ENCODE results near the gene PAX5.

The PAX5 gene

DNA sequence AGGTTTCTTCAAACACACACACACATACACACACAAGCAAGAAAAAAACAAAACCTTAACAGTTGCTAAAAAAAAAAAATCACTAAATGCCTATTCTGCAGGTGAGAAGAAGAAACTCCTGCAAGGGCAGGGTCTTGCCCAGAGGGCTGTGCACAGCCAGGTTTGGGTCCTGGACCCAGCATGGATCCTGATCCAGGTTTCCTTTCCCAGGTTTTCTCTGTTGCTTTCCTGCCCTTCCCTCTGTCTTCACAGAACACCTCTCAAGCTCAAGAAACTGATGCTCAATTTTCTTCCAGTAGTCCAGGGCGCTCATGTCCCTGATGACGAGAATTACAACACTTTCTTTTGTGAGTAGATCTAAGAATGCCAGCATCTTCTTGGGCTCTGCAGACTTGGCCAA lies 136.6 kb downstream of the PAX5 start:
- DNase-seq: no peak

DNA sequence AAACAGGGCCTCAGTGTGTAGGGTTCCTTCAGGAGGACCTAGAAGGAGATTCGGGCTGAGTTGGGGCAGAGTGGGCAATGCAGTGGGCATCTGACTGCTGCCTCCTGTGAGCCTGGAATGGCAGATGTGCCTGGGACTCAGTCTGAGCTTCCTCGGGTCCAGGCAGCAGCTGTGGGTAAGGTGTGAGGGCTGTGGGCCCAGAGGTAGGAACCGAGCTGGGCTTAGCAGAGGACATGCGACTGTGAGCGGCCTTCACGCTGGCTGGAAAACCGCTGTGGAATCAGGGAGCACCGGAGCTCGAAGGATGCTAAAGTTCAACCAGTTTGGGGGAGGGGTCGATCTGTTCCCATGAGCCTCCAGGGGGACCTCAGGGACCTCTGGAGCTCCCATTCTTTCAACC lies 137.0 kb downstream of the PAX5 start:
- no peak for DNase-seq

DNA sequence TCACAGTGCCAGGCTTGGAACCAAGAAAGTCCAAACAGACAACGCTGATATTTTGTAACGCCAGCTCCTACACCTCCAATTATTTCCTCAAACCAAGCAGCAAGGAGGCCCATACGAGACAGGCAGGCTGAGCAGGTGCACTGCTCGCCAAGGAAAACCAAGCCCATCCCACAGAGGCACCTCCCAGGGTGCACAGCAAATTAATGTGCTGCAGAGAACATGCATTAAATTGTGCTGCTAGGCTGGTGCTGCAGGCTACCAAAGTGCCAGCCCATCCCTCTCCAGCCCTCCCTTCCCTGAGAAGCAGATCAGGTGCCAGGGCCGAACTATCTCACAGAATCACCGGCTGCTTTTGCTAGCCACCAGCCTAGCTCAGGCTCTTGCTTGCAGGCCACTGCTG lies 137.8 kb downstream of the PAX5 start:
- no peak for DNase-seq

DNA sequence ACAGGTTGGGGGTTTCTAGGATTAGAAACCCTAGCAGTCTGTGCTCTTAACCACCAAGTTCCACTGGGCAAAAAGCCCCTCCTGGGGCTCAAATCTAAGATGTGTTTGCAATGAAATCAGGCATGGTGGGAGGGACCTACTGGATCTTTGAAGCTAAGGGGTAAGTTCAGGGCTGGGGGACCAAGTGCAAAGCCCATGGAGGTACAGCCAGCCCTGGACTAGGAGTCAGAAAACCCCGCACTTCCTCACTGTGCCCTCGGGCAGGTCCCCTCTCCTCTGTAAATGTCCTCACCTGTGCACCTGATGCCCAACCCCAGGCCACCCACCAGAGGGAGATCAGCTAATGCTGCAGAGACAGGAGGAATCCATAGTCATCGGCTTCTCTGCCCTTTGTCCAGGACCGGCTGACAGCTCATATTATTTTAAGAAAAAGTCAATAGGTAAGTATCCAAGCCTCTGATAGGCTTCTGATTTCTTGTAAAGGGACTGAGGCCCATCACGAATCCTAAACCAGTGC lies 138.3 kb downstream of the PAX5 start:
- no peak for DNase-seq

DNA sequence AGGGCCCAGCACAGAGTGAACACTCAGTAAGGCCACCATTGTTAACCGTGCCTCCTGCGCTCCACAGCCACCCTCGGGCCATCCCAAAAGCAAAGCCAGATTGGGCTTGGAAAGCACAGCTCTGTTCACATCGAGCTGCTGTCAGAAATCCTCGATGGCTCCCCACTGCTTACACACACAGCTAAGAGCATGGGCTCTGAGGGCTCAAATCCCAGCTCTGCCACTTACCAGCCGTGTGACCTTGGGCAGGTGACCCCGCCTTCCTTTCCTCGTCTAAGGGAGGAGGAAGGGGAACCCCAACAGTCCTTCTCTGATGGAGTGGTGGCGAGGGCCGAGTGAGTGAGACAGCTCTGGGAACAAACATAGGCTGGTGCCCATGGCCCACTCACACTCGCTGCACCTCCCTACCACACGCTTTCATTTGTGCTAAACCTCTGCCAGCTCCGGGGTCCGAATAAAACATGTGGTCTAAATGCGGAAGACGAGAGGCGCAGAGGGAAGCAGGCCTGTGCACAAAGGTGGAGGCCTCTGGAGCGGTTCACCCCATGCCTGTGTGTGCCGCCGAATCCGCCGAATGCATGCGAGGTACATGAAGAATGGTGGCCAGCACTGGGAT lies 139.3 kb downstream of the PAX5 start:
- no peak for DNase-seq

DNA sequence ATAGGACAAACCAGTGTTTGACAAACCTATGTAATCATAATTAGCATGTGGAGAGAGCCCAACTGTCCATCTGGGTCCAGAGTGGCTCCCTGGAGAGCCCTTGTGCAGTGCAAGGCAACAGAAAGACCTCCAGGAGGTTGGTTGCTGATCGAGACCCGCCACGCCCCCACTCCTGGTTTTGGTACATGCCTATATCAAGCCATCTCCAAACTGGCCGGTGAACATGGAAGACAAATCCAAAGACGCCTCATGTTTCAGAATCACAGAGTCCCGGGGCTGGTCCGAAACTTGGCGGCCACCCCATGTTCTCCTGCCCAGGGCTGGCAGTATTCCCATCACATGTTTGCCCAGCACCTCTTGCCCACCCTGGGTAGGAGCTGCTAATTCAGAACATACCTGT lies 140.2 kb downstream of the PAX5 start:
- no peak for DNase-seq

DNA sequence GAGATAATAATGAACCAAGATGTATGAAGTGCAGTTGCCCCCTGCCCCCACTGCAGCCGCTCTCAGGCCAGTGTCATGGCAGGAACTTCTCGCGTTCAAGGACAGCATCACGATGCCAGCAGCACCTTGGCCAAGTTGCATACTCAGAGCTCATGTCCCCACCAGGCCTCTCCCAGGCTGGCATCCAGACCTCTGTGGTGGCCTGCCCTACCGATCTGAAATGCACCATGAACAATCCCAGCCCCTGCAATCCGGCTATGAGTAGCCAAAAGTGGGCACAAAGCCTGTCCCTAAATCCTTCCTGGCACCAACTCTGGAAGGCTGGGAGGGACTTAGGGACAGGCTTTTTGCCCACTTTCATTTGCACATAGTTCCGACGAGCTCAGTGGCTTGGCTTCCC lies 140.9 kb downstream of the PAX5 start:
- no peak for DNase-seq

DNA sequence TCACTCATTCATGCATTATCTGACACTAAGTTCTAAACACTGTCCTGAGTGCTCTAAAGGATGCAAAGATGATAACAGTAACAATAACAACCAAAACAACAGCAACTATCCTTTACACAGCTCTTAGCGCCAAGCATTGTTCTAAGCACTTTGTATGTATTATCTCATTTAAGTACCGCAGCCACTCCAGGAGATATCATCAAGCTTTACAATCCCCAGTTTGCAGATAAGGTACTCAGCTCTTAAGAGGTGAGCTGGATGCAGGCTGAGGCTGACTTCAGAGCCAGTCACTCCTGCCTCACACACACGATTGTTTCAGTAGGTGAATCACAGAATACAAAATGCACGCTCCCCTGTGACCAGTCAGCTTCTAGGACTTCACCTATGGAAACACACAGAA lies 141.8 kb downstream of the PAX5 start:
- no peak for DNase-seq

DNA sequence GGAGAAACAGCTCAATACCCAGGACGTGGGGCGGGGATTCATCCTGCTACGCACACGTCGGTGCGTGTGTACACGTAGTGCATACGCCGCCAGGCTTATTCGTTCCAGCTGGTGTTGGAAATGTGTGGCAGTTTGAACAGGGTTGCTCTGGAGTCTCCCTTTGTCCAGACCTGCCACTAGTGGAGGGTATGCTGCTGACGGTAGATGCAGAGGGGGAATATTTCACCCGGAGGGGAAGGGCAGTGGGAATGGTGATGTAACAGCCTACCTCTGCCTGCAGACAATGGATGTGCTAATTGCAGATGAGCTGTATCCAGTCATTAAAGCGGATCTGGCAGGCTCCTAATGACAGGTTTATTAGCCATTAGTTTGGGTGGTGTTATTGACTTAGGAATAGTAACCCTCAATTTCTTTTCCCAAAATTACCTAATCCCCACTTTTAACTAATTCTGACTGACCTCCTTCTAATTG lies 142.7 kb downstream of the PAX5 start:
- DNase-seq: no peak

DNA sequence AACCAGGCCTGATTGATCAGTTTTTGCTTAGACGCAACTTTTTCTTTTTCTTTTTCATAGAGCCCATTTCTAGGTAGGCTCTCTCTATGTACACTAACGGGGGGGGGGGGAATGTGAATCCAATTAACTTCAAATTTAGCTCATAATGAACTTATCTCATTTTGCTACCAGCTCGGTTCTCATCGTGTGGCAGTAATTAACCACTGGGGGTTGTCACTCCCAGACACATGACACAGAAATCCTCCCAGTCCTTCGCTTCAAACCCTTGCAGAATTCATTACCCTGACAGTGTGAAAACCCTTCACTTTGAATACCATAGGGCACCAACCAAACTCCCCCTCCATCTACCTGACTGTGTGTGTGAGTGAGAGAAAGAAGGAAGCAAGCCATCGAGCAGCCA lies 144.2 kb downstream of the PAX5 start:
- no peak for DNase-seq

DNA sequence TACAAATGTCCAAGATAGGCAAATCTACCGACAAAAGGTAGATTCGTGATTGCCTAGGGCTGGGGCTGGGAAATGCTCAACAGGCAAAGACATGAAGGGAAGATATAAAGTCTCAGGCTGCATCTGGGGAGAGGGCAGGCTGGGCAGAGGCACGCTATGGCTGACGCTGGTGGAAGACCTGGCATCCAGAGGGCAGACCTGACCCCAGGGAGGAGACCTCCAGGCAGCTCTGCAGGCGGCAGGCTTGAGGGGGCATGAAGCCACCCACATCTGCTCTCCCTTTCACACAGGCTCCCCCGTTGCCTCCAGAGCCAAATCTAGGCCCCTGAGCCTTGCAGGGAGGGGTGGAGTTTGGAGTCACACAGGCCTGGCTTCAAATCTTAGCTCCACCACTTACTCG lies 145.5 kb downstream of the PAX5 start:
- DNase-seq: no peak

DNA sequence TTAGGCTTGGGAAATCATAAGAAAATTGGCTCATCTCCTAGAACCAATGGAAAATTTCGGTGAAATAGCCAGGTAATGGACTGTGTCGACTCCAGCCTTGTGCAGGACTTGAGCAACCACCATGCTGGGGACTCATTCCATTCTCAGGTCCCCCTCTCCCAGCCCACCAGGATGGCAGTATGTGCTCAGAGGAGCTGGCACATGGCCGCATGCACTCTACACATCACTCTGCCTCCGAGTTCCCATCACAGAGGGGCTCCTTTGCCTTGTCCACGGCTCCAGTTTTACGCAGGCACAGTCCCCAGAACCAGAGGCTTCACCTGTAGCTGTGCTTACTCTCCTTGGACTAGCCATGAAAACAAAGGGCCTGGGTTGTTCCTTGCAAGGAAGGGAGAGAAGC lies 149.3 kb downstream of the PAX5 start:
- DNase-seq: no peak

DNA sequence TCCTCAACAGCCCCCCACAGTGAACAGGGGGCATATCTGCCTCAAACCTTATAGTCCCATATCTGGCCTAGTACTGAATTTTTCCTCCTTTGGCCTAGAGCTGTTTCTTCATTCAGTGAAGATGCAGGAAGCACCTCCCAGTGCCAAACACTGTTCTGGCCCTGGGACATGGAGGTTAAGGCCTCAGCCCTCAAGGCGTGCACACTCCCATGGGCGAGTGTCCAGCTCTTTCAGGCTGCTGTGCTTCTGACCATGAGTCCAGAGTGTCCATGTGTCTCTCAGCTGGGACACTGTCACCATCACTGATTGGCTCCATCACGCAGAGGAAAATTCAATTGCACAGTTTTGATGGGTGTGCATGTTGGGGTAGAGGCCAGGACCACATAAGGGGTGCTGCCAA lies 151.5 kb downstream of the PAX5 start:
- no peak for DNase-seq

DNA sequence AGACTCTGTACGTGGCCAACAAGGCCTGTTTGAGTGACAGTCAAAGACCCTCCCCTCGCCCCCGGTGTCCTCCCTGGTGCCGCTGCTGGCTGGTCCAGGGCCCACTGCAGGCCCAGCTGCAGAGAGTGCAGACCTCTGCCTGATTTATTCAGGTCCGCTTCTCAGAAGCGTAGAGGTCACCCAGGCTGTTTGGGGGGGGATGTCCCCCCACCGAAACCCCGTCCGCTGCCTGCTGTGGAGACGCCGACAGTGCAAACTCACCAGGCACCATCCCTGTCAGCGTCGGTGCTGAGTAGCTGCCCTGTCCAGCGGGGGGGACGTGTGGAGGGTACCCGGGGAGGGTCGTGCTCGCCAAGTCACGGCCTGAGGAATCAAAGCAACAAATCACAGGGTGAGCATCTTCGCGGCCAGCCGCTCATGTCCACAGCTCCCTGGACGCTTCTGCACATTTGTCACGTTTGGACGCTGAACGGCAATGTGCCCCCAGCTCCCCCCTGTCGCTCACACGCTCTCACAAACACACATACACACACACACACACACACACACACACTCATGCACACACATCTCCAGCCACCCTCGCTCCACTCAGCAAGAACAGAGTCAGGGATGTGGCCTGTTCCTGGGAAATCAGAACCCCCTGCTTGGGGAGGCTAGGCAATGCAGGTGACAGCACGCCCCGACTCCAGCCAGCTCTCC lies 152.2 kb downstream of the PAX5 start:
- no peak for DNase-seq

DNA sequence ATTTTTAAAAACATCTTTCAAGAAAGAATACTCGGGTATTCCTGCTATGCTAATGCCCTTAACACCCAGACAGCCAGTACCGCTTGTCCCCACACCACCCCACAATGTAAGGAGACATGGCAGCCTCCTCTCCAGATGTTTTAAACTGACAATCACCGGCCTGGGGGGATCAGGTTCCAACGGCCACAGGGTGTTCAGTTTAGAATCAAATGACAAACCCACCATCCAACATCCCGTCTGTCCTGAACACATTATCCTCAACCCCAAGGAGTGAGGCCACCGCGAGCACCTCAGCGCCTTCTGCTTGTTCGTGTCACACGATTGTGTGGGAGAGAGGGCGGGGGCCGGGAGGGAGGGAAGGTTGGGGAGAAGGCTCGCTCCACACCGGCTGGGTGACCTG lies 152.8 kb downstream of the PAX5 start:
- no peak for DNase-seq

DNA sequence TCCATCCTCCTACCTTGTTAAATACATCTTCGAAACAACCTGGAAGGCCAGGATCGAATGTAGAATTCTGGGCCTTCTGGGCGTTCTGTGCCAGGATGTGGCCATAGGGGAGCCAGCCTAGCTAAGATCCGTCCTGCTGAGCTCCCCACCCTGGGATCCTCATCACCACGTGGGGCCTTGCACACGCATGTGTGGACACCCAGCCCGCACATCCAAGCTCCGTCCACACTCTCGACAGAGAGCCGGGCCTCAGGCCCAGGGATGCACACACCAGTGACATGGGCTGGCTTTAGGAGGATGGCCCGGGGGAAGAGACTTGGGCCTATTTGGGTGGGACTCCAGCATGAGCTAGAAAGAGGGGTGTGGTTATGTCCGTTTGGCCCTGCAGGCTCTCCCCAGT lies 154.0 kb downstream of the PAX5 start:
- DNase-seq: no peak

DNA sequence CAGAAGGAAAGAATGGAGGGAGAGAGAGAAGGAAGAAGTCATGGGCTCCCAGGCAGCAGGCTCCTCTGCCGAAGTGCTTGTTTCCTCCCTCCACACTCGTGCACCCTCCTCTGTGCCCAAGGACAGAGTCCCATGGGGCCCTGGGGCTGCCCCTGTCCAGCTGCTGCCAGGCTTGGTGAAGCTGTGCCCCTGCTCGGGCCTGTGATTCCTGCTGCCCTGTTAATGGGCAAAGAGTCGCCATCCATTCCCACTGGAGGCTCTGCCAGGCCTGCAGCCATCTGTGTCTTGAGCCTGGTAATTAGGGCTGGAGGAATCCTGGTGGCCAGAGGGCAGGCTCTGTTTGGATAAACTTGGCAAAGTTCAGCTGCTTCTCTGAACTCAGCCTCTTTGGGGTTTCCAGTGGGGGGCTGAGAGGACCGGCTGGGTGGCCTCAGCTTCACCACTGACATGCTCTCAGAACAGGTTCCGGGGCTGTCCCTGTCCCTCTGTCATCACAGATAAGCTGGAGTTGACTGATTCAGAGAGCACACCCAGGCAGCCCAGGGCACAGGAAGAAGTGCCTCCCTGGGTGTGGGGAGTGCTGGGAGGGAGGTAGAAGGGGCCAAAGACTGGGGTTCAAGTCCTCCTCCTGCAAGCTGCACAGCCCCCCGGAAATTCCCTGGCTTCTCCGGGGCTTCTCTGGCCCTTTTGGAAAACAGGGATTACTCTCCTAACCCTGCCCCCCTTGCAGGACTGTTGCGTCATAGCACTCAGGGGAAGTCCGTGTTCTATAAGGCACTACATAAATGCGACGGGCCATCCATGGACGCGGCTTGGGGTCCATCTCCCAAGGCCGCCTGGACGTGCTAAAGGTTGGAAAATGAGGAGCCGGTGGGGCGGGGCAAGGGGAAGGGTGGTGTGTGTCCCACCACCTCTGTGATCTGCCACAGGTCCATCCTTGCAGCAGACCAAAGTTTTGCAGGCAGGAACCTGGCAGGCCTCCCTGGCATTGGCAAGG lies 154.8 kb downstream of the PAX5 start:
- peak; percentile 68 for DNase-seq

DNA sequence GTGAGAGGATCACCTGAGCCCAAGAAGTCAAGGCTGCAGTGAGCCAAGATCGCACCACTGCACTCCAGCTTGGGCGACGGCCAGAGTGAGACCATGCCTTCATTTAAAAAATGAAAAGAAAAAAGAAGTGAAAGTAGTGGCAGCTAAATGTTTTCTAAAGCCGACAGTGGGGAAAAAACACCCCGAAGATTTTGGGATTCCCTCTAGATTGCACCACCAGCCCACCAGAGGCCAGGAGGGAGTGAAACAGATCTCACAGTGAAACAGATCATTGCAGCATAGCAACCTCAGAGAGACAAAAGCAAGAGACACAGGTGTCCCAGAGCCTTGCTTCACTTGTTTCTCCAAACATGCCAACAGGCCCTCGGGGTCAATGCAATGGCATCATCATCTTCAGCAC lies 156.8 kb downstream of the PAX5 start:
- no peak for DNase-seq

DNA sequence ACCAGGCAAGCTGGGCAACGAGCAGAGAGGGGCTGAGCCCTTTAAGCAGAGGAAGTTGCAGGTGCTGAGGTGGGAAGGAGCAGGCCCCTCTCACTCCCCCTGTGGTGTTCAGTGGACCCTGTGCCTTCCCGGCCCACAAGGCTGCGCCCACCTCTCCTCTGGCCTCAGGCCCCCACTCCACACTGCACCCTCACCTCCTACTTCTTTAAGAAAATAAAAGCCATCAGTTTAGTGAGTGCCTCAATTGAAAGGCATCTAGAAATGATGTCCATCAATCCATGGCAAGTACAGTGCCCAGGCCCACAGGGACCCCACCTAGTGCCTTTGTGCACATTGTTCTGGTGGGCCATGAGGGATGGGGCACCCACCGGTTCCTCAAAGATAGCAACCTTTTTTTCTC lies 158.0 kb downstream of the PAX5 start:
- no peak for DNase-seq

DNA sequence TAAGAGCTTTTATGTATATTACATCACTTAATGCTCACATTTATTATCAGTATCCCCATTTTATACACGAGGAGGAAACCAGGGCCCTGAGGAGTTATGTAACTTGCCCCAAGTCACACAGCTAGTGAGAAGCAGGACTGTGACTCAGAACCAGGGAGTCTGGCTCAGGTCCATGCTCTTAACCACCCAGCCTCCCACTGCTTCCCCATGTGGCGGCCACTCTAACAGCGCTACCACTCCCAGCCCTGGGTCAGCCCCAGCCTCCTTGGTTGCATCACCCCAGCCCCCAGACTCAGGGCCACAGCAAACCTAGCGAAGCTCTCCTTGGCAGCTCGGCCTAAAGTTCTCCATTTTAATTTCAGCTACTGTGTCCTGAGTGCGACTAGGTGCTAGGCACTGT lies 159.1 kb downstream of the PAX5 start:
- DNase-seq: no peak

DNA sequence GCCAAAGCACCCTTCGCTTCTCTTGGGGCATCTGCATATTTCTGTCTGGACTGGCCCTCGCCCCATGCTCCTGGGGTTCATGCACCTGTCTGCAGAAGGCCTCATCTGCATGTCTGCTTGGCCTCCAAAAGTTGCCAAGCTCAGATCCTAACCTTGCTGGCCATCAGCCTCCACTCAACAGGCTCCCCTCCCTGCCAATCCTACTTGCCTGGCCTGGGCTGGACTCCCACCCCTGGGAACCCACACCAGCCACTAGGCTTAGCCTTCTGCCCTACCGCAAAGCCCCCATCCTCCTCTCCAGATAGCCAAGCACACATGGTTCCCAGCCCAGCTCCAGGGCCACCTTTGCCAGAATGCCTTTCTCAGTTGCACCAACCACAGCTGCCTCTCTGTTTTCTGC lies 159.8 kb downstream of the PAX5 start:
- DNase-seq: no peak

DNA sequence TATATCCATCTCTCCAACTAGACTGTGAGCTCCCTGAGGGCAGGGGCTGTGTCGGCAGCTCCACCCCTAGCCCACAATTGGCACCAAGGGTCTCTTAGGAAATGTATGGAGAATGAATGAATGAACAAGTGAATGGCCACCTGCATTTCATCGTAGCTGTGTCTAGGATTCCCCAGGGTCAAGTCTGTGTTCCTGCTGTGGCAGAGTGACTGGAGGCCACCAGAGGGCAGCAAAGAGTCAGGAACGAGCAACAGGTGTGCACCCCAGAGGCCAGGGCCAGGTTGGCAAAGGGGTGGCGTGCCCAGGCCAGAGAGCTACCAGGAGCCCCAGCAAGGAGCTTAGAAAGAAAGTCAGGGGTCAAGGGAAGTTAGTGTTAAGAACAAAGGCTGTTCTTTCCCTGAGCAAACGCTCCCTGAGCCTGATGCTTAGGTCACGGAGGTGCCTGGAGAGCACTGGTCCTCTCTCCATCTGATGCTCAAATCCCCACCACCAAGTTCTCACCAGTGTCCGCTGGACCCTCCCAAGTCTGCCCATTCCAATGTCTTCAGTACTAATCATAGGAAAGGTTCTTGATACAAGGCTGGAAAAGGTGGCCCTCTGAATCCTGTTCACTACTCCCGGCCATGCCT lies 160.7 kb downstream of the PAX5 start:
- peak; percentile 80 for DNase-seq

DNA sequence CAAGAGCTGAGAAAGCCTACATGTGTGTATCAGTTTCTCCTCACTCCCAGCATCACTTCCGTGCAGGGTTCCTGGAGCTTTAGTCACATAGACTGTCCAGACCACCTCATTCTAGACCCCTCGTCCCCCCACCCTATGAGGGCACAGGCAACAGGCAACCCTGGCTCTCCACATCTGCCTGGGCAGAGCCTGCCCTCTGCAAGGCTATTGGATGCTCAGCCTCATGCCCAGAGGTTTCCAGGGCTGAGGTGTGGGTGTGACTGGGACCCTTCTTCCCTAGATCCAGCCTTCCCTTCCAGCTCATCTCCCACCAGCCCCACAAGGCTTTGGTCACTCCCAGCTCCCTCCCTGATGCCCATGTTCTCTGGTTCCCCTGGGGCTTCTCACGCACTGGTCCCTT lies 161.4 kb downstream of the PAX5 start:
- DNase-seq: no peak

All from hematopoietic multipotent progenitor cell treated with erythropoietin and hydrocortisone succinate and interleukin-3 and kit ligand, for 6 days (in vitro differentiated cells).